B cell (primary cell): ENCODE data around the gene MYH11. TPM values are rescaled to one million over a fixed set of nuclear protein-coding genes. Genes with fewer than 3 reads are reported as not detected.

ENCODE experiments used
- ATAC-seq: fragments of 200-7000 bp; cut with Tn5 transposase; one replicate; pipeline ENCODE4 v1.10.0; 2021; ENCODE audit warnings: low read depth, mild to moderate bottlenecking, moderate number of reproducible peaks, moderate library complexity
- CTCF ChIA-PET: fragments of 350-600 bp; sonication (Branson Sonifier 250); formaldehyde crosslinking; loops from one replicate; lab custom pipeline; 2021; ENCODE audit warnings: antibody characterized with exemption, inconsistent platforms; lab: Charles Lee
- POLR2A ChIA-PET: fragments of 350-600 bp; sonication (Branson Sonifier 250); formaldehyde crosslinking; loops from one replicate; lab custom pipeline; 2021; ENCODE audit warnings: antibody characterized with exemption; lab: Charles Lee
- DNase-seq: peaks from one replicate; pipeline ENCODE4 v3.0.0; 2013
- H2AFZ ChIP-seq: 2 replicates; pipeline ENCODE4 v1.6.1; 2012; ENCODE audit warnings: mild to moderate bottlenecking, low read depth, low read length; ENCODE audit not compliant: insufficient read depth, poor library complexity, severe bottlenecking
- H3K27ac ChIP-seq, 2 donors: 1 replicate in 1 of 2; 2 replicates in 1 of 2; pipeline ENCODE4 v1.5.1; 2012 to 2013; ENCODE audit warnings: low read length in 2 of 2, mild to moderate bottlenecking in 2 of 2, moderate library complexity in 1 of 2
- H3K27me3 ChIP-seq, 4 experiments: fragments of 200-600 bp in 1 of 4; sonication (generic) in 1 of 4; replicated peaks in 1 of 4; 1 replicate in 2 of 4; 2 replicates in 2 of 4; pipeline versions ENCODE4 v1.6.1 to v1.7.0; 2013 to 2016; ENCODE audit warnings: low read length in 3 of 4, mild to moderate bottlenecking in 2 of 4, mixed read lengths in 1 of 4, moderate library complexity in 1 of 4; ENCODE audit not compliant: insufficient read depth in 4 of 4, control insufficient read depth in 3 of 4; ENCODE audit errors: control extremely low read depth in 1 of 4
- H3K36me3 ChIP-seq, 2 experiments: replicated peaks in 1 of 2; 1 replicate in 1 of 2; 2 replicates in 1 of 2; pipeline versions ENCODE4 v1.6.1 to v1.7.1; 2013; ENCODE audit warnings: low read length in 1 of 2; ENCODE audit not compliant: insufficient read depth in 2 of 2, control insufficient read depth in 1 of 2; ENCODE audit errors: control extremely low read depth in 1 of 2, extremely low read depth in 1 of 2
- H3K4me1 ChIP-seq, 2 donors: fragments of 200-600 bp in 1 of 2; sonication (generic) in 1 of 2; 1 replicate in 1 of 2; 2 replicates in 1 of 2; pipeline versions ENCODE4 v1.5.1 to v1.6.1; 2013 to 2017; ENCODE audit warnings: low read length in 2 of 2; ENCODE audit not compliant: control insufficient read depth in 2 of 2, insufficient read depth in 2 of 2
- H3K4me2 ChIP-seq: replicated peaks from 2 replicates; pipeline ENCODE3; 2012; ENCODE audit warnings: mild to moderate bottlenecking, low read depth, low read length; ENCODE audit not compliant: poor library complexity, severe bottlenecking
- H3K4me3 ChIP-seq, 5 experiments: fragments of 200-600 bp in 1 of 5; sonication (generic) in 1 of 5; 1 replicate in 3 of 5; 2 replicates in 2 of 5; pipeline versions ENCODE4 v1.5.1 to v1.7.0; 2011 to 2016; ENCODE audit warnings: low read length in 4 of 5, mild to moderate bottlenecking in 4 of 5, low read depth in 2 of 5, control low read depth in 1 of 5, moderate library complexity in 1 of 5; ENCODE audit not compliant: insufficient read depth in 1 of 5; ENCODE audit errors: control extremely low read depth in 1 of 5, extremely low read depth in 1 of 5
- H3K79me2 ChIP-seq: fragments of 200-600 bp; sonication (generic); one replicate; pipeline ENCODE4 v1.6.0; 2016; ENCODE audit warnings: low read length; ENCODE audit not compliant: control insufficient read depth, insufficient read depth
- H3K9ac ChIP-seq: fragments of 200-600 bp; sonication (generic); 2 replicates; pipeline ENCODE4 v1.6.1; 2017; ENCODE audit warnings: mild to moderate bottlenecking, low read length, moderate library complexity
- H3K9me3 ChIP-seq, 3 donors: one replicate each; pipeline versions ENCODE4 v1.6.1 to v1.7.1; 2013; ENCODE audit warnings: low read length in 2 of 3; ENCODE audit not compliant: control insufficient read depth in 2 of 3, insufficient read depth in 1 of 3; ENCODE audit errors: control extremely low read depth in 1 of 3
- H4K20me1 ChIP-seq: 2 replicates; pipeline ENCODE4 v1.6.0; 2012; ENCODE audit warnings: mild to moderate bottlenecking, low read length; ENCODE audit not compliant: insufficient read depth, control insufficient read depth, poor library complexity, severe bottlenecking
- H3K27ac Mint-ChIP-seq: one replicate; pipeline ENCODE4 v1.8.0; 2021; ENCODE audit warnings: mixed read lengths
- H3K27me3 Mint-ChIP-seq: one replicate; pipeline ENCODE4 v1.8.0; 2021; ENCODE audit warnings: mixed read lengths
- H3K4me1 Mint-ChIP-seq: one replicate; pipeline ENCODE4 v1.8.0; 2021; ENCODE audit warnings: mixed read lengths
- H3K4me3 Mint-ChIP-seq: one replicate; pipeline ENCODE4 v1.8.0; 2021; ENCODE audit warnings: mixed read lengths
- H3K9me3 Mint-ChIP-seq: one replicate; pipeline ENCODE4 v1.8.0; 2022; ENCODE audit warnings: mixed read lengths; ENCODE audit not compliant: insufficient read depth
- EZH2 ChIP-seq: IDR thresholded peaks from 2 replicates; pipeline ENCODE4 v1.6.1; 2012; ENCODE audit warnings: borderline replicate concordance, low read depth, mild to moderate bottlenecking, moderate library complexity, low read length; ENCODE audit not compliant: insufficient read depth, poor library complexity, severe bottlenecking
- WGBS: methylation state at CpG from one replicate; pipeline ENCODE4 v1.1.5; 2013; ENCODE audit warnings: missing lambda C conversion rate; ENCODE audit not compliant: insufficient coverage; 5-methylcytosine and 5-hydroxymethylcytosine counted together
- intact Hi-C: fragments of 100-400 bp; cut with micrococcal nuclease; formaldehyde crosslinking; loops from one replicate; pipeline ENCODE4 v1.10.0; 2022
- polyA plus RNA-seq: library from polyadenylated mRNA; depleted of rRNA; stranded (reverse); fragments of >200 nt; gene quantifications from 2 replicates; pipeline ENCODE4 v1.2.3, GENCODE V29; 2012
- total RNA-seq, 2 donors: library from RNA; stranded (reverse); fragments of 120-200 nt in 1 of 2; gene quantifications; 1 replicate in 1 of 2; 2 replicates in 1 of 2; pipeline versions ENCODE4 v1.2.3 to v1.2.4, GENCODE V29; 2013 to 2022
- TF ChIP-seq, protein P1 (sequence below): fragments of 200-600 bp; IDR thresholded peaks from one replicate; pipeline ENCODE4 v1.8.0; 2022; ENCODE audit warnings: antibody characterized with exemption, mild to moderate bottlenecking

The MYH11 gene
- total and polyA plus RNA-seq, 2 donors (not counting 1 experiment from before 2014, with no cell fraction given) = 0.05 to 0.16 TPM

- peaks cover 25% of the 10 kb centered on the region for H4K20me1 ChIP-seq
- no peaks in the 10 kb centered on the region for H3K27me3 Mint-ChIP-seq
- peaks cover 59% of the 10 kb centered on the region for H3K79me2 ChIP-seq
- peaks cover 3 to 21% of the 10 kb centered on the region in 2 experiments for H3K36me3 ChIP-seq
- no CpG with 5 or more reads among the region's 1 CpG for WGBS
- POLR2A ChIA-PET = no interaction called here
- peak overlapping the region; percentile 20 for H3K27ac Mint-ChIP-seq
- TF ChIP-seq, protein P1, sequence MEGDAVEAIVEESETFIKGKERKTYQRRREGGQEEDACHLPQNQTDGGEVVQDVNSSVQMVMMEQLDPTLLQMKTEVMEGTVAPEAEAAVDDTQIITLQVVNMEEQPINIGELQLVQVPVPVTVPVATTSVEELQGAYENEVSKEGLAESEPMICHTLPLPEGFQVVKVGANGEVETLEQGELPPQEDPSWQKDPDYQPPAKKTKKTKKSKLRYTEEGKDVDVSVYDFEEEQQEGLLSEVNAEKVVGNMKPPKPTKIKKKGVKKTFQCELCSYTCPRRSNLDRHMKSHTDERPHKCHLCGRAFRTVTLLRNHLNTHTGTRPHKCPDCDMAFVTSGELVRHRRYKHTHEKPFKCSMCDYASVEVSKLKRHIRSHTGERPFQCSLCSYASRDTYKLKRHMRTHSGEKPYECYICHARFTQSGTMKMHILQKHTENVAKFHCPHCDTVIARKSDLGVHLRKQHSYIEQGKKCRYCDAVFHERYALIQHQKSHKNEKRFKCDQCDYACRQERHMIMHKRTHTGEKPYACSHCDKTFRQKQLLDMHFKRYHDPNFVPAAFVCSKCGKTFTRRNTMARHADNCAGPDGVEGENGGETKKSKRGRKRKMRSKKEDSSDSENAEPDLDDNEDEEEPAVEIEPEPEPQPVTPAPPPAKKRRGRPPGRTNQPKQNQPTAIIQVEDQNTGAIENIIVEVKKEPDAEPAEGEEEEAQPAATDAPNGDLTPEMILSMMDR = no peak
- no peak for TF ChIP-seq EZH2
- H3K4me3 ChIP-seq = no peak overlapping the region
- intact Hi-C loops = loop anchor here (5.0 kb wide), 1 partner anchor 1254 kb away; the partner anchor contains the start of genes BFAR and PARN
- CTCF ChIA-PET = no interaction called here
- ATAC-seq (no peak), DNase-seq (no peak)
- H3K9me3 Mint-ChIP-seq = no peaks in the 10 kb centered on the region
- peaks cover 14 to 16% of the 10 kb centered on the region in 2 donors for H3K4me1 ChIP-seq
- no peak overlapping the region for H2AFZ ChIP-seq
- no peak overlapping the region for H3K9ac ChIP-seq
- no peak overlapping the region for H3K4me2 ChIP-seq
- H3K4me3 Mint-ChIP-seq = peak overlapping the region; percentile 28
- H3K27me3 ChIP-seq = no peaks in the 10 kb centered on the region
- H3K9me3 ChIP-seq = no peaks in the 10 kb centered on the region
- H3K27ac ChIP-seq = no peak overlapping the region
- peaks cover 31% of the 10 kb centered on the region for H3K4me1 Mint-ChIP-seq
Measured at GRCh38 chr16:15886078-15886477, 29.2 kb upstream of the MYH11 start.

DNA sequence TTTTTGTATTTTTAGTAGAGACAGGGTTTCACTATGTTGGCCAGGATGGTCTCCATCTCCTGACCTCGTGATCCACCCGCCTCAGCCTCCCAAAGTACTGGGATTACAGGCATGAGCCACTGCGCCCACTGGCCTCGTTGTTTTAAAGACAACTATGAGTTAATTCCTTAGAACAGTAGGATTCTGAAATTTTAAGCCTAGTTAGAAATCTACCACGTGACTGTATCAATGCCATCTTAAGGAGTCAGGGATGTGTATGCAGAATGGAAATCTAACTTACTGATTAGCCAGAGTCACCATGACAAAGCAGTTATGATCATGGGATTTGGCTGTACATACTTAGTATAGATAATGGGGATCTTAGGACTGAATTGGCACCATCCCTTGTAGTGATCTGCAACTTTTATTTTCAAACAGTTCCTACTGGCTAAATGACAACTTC lies 28.8 kb upstream of the MYH11 start:
- H4K20me1 ChIP-seq = peaks cover 25% of the 10 kb centered on the region
- ATAC-seq = no peak
- peaks cover 59% of the 10 kb centered on the region for H3K79me2 ChIP-seq
- H3K27me3 ChIP-seq = no peaks in the 10 kb centered on the region
- no peaks in the 10 kb centered on the region for H3K9me3 Mint-ChIP-seq
- H3K36me3 ChIP-seq = peaks cover 3 to 21% of the 10 kb centered on the region in 2 experiments
- H3K27me3 Mint-ChIP-seq = no peaks in the 10 kb centered on the region
- TF ChIP-seq, protein P1 = no peak
- no peak for TF ChIP-seq EZH2
- no peaks in the 10 kb centered on the region for H3K9me3 ChIP-seq
- H3K4me2 ChIP-seq = no peak overlapping the region
- no peak overlapping the region for H3K4me3 ChIP-seq
- ChIA-PET POLR2A (no interaction called here), CTCF (no interaction called here)
- H2AFZ ChIP-seq = no peak overlapping the region
- no peak overlapping the region for H3K4me3 Mint-ChIP-seq
- peaks cover 14 to 16% of the 10 kb centered on the region in 2 donors for H3K4me1 ChIP-seq
- no peak for DNase-seq
- H3K27ac ChIP-seq = no peak overlapping the region
- intact Hi-C loops = loop anchor here (5.0 kb wide), 1 partner anchor 1253 kb away; the partner anchor contains the start of genes BFAR and PARN
- H3K9ac ChIP-seq = no peak overlapping the region
- H3K4me1 Mint-ChIP-seq = peaks cover 31% of the 10 kb centered on the region
- 80% methylated on average over 1 of the region's 5 CpGs for WGBS
- no peak overlapping the region for H3K27ac Mint-ChIP-seq
